ENCODE data around the gene MCM9.
"Not testable (repeated sequence)": the region's sequence is repeated elsewhere in the genome, so short reads cannot be mapped to it uniquely, and the experiment has no call there.

MCM9 gene

DNA sequence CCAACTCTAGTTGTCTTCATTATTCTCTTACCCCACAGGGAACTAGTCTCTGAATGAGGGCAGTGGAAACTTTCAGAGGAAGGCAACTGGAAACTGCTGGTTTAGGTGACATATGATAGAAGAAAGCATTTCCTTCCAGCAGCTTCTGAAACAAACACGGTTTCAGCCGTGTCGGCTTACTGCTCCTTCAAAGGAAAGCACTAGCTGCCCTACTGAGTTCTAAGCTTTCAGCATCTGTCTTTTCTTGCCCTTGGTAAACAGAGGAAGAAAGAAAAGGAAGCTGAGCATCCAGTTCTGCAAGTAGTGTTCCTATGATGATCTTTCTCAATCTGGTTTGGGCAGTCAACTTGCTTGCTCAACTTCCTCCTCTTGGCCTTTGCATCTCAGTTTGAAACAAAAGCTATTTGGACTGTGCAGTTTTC, 166.0 kb downstream of the MCM9 start:
- no peak for DNase-seq (ENCODE audit: low read depth)

DNA sequence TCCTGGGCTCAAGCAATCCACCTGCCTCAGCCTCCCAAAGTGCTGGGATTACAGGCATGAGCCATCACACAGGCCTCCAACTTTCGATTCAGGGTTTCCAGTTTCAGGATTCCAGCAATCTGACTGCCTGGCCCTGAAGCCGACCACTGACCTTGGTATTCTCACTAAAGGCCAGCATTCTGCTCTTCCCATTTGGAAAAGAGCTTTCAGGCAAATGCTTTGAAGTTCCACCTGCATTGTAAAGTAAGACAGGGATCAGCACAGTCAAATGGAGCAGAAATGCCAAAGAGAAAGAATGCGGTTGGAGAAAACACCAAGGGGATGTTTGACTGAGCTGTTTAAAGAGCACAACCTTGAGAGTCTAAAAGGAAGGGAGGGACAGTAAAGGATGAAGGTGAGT, 166.5 kb downstream of the MCM9 start:
- no peak for DNase-seq (ENCODE audit: low read depth)

DNA sequence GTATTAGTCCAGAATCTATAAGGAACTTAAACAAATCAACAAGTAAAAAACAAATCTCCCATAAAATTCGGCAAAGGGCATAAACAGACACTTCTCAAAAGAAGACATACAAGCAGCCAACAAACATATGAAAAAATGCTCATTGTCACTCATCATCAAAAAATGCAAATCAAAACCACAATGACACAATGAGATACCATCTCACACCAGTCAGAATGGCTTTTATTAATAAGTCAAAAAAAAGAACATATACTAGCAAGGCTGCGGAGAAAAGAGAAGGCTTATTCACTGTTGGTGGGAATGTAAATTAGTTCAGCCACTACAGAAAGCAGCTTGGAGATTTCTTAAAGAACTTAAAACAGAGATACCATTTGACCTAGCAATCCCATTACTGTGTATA, 169.6 kb downstream of the MCM9 start:
- DNase-seq (ENCODE audit: low read depth) = not testable (repeated sequence)

DNA sequence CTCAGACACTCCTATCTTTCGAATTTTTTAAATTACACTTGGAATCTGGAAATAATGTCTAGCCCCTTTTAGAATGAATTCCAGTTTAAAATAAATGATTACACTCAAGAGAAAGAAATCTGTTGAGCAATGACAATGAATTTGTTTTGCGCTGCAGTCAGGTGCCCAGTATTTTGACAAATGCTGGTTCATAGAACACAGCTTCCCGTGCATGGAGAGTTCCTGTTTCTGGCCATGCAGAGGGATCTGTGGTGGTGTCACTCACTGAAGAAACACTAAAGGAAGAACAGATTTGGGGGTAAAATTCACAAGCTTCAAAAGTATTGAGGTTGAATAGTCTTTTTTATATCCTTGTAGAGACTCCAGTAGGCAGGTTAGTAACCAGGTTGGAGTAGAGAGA, 170.2 kb downstream of the MCM9 start:
- no peak for DNase-seq (ENCODE audit: low read depth)
